HG03196 (cell line): ENCODE results near the gene CSK.

Source experiments
- ATAC-seq: cut with Tn5 transposase; IDR thresholded peaks from one replicate; pipeline ENCODE4 v1.9.1; 2021; ENCODE audit not compliant: unreplicated experiment

The CSK gene

DNA sequence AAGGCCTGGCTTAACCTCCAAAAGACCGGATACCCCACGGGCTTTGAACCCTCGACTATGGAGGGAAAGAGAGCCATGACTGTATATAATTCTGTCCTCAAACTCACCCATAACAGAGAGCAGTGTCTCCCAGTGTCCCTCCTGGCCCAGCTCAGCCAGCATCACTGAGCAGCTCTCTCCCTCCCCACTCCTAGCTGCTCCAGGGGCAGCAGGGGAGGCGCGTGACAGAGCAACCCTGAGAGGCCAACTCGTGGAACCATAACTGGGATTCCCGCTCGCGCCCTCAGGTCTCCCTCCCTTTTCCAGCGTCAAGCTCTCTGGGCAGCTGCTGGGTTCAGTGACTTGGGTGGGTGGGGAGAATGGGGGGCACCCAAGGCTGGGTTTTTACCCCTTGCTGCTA lies 44.0 kb downstream of the CSK start:
- no peak for ATAC-seq

GRCh38 chr15:74826364-74826819 lies 44.5 kb downstream of the CSK start, which contains the start of gene CPLX3:
TSS of gene CPLX3 (plus strand) at chr15:74826627. CDS start at chr15:74826704, 77 bp downstream.
- ATAC-seq, result no peak

DNA sequence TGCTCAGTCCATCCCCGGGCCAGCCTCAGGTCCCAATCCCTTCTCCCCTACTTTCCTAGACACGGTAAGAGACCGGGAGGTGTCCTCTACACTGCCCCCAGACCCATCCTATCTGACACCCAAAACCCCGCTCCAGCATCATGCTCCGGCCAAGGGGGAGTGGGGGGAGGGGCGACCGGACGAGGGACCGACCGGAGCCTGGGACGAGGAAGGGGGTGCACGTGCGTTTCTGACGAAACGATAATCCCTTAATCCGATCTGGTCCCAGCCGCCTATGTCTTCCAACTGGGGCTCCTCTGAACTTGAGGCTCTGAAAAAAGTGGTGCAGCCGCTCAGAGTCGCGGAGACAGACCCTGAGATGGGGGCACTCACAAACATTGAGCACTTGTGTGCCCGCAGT lies 45.0 kb downstream of the CSK start:
- no peak for ATAC-seq

DNA sequence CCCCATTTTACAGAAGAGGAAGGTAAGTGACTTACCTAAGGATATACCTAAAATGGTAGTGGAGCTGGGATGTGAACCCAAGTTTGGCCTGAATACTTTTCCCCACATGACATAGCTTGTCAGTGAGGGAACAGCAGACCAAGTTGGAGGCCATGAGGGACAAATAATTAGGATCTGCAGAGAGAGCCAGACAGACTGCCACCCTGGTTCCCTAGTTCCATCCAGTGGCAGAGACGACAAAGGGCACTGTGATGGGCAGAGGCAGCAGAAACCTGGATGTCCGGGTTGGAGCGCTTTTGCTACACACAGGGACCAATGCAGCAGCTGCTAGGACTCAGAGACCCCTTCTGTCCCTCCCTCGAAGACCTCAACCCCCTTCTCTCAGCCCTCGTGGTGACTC lies 45.7 kb downstream of the CSK start:
- no peak for ATAC-seq

DNA sequence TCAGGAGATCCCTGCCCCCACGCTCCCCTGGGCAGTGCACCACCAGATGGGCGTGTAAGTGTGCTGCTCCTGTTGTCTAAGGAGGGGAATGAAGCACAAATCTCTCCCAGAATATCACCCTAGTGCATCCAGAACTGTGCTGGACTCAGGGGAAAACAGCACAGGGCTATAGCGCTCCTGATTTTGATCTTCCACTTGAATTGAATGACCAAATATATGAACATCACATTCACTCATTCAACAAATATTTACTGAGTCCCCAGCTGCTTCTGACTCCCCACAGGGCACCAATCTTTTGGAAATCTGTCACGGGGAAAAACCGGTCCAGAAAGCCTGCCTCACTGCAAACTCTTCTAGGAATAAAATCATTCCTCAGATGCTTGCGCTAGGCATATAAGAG lies 47.0 kb downstream of the CSK start:
- no peak for ATAC-seq

- no peak for ATAC-seq
Observed at GRCh38 chr15:74829486-74829885, 47.6 kb downstream of the CSK start.

GRCh38 chr15:74829991-74830390 lies 48.1 kb downstream of the CSK start:
- ATAC-seq, result no peak

GRCh38 chr15:74830868-74831267 lies 49.0 kb downstream of the CSK start:
- ATAC-seq, result no peak

DNA sequence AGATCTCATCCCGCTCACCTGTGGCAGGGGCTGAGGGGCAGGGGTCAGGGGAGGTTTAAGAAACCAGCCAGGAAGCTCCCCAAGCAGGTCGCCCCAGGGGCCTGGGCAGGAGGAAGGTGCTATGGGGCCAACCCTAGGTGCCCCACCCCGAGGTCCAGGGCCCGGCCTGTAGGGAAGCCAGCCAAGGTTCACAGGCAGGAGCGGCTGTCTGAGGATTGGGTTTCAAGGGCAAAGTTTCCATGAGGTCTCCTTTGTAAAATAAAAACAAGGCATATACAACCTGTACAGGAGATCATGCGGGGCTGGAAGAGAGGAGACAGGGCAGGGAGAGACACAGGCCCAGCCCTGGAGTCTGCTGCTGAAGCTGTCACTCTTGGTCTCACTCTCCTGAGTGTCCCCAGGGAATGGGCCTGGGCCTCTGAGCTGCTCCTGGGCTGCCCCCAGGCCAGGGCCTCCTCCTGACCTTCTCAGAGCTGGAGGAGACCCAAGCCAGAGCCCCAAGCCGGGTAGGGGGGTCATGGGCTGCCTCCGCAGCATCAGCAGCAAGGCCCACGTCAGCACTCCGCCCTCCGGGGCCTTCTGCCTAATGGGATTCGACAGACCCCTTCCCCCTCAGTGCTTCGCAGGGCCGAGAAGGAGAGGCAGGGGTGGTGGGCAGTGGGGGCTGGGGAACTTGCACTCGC lies 50.1 kb downstream of the CSK start:
- no peak for ATAC-seq

- no peak for ATAC-seq
Observed at GRCh38 chr15:74832826-74833225, 50.9 kb downstream of the CSK start.

- ATAC-seq, result no peak
Observed at GRCh38 chr15:74833376-74834107, 51.7 kb downstream of the CSK start.

- no peak for ATAC-seq
Observed at GRCh38 chr15:74835312-74835823, 53.5 kb downstream of the CSK start.

DNA sequence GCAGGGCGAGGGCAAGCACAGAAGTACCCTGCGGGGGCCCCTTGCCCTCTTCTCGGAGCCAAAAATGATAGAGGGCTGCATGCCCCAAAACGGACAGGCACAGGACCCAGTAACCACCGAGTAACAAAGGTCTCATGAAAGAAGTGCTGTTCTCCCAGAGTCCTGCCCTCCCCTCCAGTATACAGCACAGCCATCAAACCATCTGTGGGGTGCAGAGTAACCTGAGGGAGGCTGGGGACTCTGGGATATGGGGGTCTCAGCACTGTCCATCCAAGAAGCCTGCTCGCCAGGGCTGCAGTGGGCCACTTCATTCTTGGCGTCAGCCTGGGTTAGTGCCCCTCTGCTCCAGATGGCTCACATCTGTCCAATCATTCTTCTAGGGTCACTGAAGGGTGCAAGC lies 55.0 kb downstream of the CSK start:
- no peak for ATAC-seq

DNA sequence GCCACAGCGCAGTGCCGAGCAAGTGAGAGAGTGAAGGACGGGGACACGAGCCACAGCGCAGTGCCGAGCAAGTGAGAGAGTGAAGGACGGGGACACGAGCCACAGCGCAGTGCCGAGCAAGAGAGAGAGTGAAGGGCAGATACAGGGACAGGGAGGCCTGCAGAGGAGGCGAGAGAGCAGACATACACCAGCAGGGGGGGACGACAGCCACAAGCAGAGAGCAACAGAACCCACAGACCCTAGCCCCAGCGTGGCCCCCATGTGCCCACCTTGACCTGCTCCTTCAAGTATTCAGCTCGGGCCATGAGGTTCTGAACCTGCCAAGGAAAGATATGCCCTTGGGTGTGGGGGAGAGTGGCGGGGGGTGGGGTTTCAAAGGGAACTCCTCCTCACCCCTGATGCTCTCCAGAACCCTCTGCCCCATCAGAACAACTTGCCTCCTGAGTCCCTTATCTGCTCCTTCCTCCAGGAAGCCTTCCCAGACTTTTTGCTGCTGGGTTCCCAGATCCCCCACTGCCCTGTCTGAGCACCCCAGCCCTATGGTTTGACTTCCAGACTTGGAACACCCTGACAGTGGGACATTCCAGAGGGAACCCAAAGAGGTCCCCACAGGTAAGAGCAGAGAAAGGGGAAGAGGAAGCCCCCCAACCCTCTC lies 55.7 kb downstream of the CSK start:
- no peak for ATAC-seq

GRCh38 chr15:74838137-74838516 lies 56.2 kb downstream of the CSK start:
- ATAC-seq, result no peak

DNA sequence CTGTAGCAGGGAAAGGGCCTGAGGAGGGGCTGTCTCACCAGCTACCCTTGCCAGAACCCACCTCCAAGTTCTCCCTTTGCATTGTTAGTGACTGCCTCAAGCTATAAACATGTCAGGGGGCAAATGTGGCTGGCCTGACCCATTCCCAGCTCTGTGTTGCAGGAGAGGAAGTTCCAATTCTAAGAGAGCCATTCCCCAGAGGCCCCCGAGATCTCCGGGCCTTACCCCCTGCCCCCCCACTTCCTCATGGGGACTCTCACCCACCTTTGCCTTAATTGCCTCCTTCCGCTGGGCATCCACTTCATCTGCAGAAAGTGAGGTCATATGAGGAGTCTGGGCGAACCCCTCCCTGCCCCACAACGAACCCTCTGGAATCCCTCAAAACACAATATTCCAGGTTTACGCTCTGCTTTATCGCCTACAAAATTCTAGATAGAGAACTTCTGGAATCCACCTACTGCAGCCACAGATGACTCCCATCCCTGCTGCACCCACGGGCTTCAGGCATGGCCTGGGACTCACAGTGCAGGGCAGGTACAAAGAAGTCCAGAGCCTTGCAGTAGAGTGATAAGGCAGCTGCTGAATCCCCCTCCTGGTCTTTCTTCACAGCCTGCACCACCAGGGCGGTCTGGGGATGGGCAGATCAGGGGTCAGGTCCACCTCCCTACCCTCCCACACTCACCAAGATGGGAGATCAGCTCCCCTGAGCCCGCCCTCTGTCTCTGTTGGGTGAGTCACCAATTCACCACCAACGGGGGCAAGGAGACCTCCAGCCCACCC lies 57.1 kb downstream of the CSK start:
- no peak for ATAC-seq

- no peak for ATAC-seq
Observed at GRCh38 chr15:74839526-74840395, 57.9 kb downstream of the CSK start.

DNA sequence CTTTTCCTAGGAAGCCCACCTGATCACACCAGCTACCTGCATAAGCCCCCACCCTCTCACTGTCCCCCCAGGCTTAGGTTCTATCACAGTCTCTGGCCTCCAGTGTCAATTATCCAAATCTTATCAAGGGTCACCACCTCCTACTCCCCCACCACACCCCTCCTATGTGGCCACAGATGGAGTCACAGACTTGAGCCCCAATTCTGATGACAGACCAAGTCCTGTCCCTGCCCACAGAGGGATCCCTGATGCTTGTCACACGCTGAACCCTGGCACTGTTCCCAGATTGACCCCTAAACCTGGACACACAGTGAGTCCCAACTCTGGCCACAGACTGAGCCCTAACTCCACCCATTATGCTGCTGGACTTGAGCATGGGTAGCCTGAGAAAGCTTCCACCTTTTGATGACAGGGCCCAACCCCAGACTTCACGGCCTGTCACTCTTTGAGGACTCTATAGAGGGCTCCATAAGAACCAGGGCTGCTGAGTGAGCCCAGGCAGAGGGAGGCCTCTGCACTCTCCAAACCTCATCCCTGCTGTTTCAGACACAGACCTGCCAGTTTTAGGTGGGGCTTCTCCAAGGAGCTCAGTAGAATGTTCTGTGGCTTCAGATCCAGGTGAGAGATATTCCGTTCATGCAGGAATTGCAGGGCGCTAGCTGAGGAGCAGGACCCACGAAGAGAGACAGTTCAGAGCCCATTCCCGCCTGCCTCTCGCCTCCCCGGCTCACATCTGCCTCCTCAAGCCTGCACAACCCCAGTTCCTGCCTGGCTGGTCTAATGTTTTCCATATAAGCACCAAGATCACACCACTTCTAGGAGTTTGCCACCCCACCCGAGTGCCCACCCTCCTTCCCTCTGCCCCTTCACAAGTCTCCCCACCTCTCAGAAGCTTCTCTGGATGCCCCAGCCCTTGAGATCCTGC lies 59.2 kb downstream of the CSK start:
- ATAC-seq, result no peak

DNA sequence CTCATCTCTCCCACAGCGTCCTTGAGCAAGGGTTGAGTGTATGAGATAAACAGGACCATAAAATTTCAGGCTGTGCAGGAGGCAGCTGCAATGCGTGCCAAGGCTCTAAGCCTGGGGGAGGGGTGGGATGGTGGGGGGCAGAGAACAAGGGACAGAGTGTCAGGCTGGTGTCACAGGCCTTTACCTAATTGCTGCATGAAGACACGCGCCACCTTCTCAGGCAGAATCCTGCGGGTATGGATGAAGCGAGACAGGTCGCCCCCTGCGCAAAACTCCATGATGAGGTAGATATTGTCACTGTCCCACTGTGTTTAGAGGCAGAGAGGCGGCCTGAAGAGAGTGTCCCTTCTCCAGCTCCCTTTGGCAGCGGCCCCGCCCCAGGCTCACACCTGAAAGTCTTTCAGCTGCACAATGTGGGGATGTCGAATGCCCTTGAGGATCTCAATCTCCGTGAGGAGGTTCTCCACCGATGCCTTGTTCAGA lies 60.1 kb downstream of the CSK start:
- no peak for ATAC-seq
